HG03280 (cell line): Measurements from ENCODE around the gene SHC2.
"Not testable (repeated sequence)": the region's sequence is repeated elsewhere in the genome, so short reads cannot be mapped to it uniquely, and the experiment has no call there.

Source experiments
- ATAC-seq: cut with Tn5 transposase; IDR thresholded peaks from one replicate; pipeline ENCODE4 v1.9.1; 2021; ENCODE audit warnings: mild to moderate bottlenecking, moderate library complexity; ENCODE audit not compliant: unreplicated experiment

Gene SHC2

DNA sequence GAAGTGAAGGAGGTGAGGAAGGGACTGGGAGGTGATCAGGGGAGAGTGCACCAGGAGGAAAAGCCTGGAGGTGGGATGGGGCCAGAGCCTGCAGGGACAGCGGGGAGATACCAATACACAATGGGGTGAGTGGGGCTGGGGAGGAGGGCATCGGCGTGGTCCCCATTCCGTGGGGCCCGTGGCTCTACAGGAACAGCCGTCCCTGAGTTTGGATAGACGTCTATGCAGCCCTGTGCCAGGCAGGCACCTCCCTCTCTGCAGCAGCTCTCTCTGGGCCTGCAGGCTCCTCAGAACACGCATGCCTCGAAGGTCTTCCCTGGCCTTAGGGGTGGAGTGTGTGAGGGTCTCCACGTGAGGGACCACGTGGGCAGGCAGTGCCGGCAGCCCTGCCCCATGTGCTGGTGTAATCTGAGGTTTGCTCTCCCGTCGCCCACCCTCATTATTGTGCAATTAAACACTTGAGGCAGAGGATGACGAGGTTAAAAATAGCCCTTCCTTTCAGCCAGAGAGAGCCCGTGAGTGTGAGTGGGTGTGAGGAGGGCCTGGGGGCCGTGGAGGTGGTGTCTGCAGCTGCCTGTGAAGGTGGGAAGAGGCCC lies 68.4 kb downstream of the SHC2 start:
- no peak for ATAC-seq

DNA sequence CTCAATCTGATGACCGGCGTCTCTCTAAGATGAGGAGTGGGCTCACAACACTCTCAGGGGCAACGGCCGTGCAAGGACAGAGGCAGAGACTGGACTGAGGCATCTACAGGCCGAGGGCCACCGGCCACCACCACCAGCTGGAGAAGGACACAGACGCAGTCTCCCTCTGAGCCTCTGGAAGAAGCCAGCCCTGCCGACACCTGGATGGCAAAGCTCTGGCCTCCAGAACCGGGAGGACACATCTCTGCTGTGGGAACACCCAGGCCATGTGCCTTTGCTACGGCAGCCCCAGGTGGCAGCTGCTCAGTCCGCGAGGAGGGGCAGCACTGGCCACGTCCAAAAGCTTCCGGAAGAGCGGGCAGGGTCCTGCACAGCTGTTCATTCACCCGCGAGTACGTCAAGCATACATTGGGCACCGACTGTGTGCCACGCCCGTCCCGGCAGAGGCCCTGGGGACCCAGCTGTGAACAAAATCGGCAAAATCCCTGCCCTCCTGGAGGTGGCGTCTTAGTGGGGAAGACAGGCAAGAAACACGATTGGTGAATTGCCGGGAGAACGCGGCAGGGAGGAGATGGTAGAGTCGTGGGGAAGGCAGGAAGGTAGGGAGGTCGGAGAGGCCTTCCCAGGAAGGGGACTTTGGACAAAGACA lies 69.0 kb downstream of the SHC2 start:
- no peak for ATAC-seq

DNA sequence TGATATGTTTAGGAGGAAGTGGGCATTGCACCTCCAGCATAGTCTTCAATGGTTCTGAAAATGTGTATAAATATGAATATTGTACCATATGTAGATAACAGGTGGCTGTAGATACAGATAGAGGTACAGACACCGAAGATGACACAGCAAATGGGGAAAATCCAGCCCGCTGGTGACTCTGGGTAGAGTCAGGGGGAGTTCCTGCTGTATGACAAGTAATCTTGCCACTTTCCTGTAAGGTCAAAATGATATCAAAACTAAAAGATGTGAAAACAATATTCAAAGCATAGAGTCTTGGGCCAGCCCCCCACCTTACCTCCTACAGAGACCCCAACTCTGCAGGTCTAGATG lies 69.7 kb downstream of the SHC2 start:
- ATAC-seq = no peak

DNA sequence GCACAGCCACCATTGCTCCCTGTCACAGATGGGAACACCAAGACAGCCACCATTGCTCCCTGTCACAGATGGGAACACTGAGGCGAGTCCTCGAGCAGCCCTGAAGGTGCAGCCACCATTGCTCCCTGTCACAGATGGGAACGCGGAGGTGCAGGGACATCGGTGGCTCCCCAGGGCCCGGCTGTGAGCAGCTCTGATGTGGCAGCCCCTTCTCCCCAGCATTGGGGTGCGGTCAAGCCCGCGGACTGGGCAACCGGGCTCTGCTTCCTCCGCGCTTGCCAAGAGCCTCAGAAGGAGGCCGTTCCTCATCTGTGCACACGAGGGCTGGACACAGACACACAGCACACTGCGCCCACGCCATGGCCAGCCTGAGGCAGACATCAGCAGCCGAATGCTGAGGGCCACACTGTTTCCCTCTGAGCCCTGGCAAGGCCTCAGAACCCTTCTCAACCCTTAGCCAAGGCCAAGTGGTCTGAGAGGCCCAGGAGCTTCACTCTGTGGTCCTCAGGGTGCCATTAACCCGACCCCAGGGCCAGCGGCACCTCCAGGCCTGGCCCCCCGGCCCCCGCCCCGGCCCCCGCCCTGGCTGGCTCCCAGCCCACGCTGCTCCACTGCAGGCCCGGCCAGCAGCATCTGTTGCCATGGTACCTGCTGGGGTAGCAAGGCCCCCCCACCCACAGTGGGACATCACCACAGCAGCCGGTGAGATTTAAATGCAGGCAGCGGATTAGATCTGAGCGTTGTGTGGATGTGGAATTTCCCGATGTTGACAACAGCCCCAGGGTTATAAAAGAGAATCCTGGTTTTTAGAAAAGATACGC lies 70.2 kb downstream of the SHC2 start:
- ATAC-seq = no peak

DNA sequence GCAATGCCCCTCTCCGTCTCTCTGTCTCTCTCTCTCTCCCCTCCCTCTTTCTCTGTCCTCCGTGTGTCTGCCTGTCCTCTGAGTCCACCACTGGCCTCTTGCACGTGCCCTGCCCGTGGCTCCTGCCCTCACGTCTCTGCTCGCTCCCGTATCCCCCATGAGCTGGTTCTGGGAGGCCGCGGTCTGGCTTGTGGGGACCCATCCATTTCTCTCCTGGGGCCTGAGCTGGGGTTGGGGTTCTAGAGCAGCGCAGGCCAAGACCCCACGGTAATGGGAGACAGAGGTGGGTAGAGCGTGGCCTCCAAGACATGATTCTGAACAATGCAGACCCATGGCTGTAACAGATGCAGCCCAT lies 70.9 kb downstream of the SHC2 start:
- no peak for ATAC-seq

DNA sequence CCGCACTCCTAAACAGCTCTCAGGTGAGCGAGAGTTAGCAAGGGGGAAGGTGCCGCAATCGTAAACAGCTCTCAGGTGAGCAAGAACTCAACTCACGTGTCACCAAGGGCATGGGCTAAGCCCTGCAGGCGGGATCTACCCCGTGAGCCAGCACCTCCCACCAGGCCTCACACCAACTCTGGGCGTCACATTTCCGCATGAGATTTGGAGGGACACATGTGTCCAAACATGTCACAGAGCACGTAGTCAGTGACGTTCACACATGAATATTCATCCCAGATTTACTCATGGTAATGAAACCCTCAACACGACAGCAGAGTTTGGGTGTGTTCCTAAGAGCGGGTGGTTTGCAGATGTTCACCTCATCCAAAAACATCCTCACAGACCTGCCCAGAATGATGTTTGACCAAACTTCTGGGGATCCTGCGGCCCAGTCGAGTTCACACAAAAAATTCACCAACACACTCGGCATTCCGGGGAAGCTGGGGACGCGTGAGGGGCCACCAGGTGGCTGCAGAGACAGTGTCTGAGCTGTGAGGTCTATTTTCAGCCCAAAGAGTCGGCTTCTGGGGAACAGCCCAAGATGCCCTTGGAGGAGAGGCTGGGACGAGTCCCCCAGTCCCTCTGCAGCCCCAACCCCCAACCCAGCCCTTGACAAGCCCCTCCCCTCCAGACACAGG lies 71.4 kb downstream of the SHC2 start:
- ATAC-seq = no peak

DNA sequence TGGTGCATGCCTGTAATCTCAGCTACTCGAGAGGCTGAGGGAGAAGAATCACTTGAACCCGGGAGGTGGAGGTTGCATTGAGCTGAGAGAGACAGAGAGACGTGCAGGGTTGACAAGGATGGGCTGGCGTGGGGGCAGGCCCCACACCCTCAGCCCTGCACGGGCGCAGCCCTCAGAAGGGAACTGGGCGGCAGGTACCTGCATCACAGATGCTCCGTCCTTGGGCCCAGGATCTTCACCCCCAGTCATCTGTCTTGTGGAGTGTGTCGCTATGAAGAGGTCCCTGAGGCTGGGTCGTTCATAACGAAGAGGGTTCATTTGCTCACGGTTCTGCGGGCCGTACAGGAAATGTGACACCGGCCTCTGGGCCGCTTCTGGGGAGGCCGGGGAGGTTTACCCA lies 72.1 kb downstream of the SHC2 start:
- ATAC-seq = no peak

DNA sequence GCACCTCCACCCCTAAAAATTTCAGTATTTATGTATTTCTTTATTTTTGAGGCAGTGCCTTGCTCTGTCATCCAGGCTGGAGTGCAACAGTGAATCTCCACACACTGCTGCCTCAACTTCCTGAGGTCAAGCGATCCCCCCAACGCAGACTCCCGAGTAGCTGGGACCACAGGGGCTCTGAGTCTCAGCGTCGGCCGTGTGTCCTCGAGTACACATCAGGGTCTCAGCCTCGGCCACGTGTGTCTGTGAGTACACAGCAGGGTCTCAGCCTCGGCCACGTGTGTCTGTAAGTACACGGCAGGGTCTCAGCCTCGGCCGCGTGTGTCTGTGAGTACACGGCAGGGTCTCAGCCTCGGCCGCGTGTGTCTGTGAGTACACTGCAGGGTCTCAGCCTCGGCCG lies 73.1 kb downstream of the SHC2 start:
- no peak for ATAC-seq

DNA sequence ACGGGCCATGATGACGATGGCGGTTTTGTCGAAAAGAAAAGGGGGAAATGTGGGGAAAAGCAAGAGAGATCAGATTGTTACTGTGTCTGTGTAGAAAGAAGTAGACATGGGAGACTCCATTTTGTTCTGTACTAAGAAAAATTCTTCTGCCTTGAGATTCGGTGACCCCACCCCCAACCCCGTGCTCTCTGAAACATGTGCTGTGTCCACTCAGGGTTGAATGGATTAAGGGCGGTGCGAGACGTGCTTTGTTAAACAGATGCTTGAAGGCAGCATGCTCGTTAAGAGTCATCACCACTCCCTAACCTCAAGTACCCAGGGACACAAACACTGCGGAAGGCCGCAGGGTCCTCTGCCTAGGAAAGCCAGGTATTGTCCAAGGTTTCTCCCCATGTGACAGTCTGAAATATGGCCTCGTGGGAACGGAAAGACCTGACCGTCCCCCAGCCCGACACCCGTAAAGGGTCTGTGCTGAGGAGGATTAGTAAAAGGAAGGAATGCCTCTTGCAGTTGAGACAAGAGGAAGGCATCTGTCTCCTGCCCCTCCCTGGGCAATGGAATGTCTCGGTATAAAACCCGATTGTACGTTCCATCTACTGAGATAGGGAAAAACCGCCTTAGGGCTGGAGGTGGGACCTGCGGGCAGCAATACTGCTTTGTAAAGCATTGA lies 74.1 kb downstream of the SHC2 start:
- ATAC-seq = not testable (repeated sequence)

DNA sequence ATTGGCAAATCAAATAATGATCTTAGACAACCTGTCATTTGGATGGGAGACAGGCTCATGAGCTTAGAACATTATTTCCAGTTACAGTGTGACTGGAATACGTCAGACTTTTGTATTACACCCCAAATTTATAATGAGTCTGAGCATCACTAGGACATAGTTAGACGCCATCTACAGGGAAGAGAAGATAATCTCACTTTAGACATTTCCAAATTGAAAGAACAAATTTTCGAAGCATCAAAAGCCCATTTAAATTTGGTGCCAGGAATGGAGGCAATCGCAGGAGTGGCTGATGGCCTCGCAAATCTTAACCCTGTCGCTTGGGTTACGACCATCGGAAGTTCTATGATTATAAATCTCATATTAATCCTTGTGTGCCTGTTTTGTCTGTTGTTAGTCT lies 74.6 kb downstream of the SHC2 start:
- not testable (repeated sequence) for ATAC-seq

DNA sequence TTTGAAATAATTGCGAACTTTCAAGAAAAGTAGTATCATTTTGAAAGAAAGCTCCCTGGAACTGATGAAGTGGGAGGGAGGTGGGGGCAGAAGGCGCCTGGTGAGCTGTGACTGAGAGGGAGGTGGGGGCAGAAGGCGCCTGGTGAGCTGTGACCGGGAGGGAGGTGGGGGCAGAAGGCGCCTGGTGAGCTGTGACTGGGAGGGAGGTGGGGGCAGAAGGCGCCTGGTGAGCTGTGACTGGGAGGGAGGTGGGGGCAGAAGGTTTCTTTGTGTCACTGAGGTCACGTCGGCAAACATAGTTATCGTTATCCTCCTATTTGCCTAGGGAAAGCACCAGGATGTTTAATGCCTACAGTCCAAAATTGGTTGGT lies 76.0 kb downstream of the SHC2 start:
- no peak for ATAC-seq

DNA sequence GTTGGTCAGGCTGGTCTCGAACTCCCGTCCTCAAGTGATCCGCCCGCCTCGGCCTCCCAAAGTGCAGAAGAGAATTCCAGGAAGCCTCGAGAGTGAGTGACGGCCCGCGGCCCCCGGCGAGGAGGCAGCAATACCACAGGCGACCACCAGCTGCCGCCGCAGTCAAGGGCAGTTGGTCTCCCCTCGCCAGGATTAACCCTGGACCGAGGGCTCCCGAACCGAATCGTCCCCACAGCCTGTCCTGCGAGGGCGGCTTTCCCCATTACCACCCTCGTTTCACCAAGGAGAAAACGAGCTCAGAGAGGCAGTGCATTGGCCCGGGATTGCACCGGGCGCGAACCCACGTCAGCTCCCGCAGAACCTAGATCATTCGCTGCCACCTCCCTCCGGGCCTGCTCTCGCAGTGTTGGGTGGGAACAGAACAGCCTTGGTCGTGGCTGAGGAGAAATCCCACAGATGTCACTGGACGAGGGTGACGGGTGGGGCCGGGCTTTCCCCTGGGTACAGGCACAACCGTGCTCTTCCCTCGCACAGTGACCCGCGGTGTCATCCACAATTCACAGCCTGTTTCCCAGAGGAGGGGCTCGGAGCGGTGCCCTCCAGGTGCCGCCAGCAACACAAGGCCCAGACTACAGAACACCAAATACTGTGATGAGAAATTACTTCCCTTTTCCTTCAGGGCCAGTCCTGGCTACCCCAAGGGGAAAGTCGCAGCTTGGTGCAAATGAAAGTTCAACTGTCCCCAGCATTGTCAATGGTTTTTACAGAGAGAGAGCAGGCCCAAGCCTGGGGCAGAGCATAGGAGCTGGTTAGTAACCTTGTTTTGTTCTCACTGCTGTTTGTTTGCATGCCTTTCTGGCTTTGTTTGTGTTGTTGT lies 76.7 kb downstream of the SHC2 start:
- ATAC-seq = no peak

DNA sequence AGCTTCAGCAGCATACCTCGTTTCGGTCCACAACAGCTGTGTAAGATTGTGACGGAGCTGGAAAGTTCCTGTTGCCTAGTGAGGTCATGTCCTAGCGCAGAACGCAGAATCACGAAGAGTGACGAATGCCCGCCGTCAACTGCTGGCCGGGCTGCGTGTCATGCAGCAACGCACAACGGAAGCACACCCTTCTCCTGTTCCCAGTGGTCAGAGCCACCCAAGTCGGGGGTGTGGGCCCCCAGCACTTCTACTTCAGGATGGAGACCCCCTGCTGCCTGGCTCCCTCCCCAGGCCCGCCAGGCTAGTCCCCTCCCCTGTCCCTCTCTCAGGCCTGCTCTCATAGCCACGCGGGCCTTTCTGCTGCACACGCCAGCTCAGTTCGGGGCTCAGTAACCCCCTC lies 77.8 kb downstream of the SHC2 start:
- ATAC-seq = no peak

DNA sequence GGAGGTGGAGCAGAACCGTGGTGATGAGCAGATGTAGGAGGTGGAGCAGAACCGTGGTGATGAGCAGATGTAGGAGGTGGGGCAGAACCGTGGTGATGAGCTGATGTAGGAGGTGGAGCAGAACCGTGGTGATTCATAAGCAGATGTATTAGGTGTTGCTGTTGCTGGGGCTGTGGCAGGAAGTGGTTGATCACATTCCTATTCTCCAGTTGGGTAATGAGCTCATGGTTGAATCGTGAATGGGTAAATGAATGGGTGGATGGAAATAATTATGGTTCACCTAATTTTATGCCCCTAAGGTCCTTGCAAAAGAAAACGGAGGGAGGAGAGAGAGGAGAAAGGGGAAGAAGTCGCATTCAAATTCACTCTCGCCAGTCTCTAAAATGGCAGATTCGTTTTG lies 78.3 kb downstream of the SHC2 start:
- ATAC-seq = not testable (repeated sequence)

DNA sequence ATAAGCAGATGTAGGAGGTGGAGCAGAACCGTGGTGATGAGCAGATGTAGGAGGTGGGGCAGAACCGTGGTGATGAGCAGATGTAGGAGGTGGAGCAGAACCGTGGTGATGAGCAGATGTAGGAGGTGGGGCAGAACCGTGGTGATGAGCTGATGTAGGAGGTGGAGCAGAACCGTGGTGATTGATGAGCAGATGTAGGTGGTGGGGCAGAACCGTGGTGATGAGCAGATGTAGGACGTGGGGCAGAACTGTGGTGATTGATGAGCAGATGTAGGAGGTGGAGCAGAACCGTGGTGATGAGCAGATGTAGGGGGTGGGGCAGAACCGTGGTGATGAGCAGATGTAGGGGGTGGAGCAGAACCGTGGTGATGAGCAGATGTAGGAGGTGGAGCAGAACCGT lies 78.9 kb downstream of the SHC2 start:
- not testable (repeated sequence) for ATAC-seq

DNA sequence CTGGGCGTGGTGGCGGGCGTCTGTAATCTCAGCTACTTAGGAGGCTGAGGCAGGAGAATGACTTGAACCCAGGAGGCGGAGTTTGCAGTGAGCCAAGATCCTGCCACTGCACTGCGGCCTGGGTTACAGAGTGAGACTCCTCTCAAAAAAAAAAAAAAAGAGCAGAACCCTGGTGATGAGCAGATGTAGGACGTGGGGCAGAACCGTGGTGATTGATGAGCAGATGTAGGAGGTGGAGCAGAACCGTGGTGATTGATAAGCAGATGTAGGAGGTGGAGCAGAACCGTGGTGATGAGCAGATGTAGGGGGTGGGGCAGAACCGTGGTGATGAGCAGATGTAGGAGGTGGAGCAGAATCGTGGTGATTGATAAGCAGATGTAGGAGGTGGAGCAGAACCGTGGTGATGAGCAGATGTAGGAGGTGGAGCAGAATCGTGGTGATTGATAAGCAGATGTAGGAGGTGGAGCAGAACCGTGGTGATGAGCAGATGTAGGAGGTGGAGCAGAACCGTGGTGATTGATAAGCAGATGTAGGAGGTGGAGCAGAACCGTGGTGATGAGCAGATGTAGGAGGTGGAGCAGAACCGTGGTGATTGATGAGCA lies 80.1 kb downstream of the SHC2 start:
- ATAC-seq = not testable (repeated sequence)

DNA sequence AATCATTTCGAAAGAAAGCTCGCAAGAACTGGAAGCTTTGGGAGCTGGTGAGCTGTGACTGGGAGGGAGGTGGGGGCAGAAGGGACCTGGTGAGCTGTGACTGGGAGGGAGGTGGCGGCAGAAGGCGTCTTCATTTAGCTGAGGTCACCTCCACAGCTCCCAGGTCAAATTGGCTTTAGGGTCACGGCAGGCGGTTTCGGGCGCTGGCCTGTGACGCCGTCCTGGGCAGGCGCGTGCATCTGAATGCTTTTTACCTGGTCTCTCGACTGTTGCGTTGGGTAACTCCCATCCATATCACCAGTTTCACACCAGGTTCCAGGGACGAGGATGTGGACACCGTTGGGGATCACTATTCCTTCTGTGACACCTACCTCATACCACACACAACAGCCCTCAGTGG lies 81.0 kb downstream of the SHC2 start:
- no peak for ATAC-seq

DNA sequence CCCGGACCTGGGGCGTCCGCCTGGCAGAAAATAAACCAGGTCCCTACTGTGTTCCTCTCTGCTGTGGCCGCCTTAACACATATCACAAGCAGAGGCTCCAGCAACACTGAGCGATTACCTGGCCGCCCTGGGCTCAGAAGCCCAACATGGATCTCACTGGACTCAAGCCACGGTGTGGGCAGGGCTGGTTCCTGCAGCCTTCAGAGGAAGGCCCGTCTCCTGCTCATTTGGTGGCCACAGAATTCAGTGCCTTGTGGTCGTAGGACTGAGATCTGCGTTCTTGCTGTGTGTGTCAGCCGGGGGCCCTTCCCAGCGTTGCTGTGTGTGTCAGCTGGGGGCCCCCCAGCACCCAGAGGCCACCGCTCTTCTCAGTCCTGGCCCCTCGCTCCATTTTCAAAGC lies 82.1 kb downstream of the SHC2 start:
- ATAC-seq = no peak

DNA sequence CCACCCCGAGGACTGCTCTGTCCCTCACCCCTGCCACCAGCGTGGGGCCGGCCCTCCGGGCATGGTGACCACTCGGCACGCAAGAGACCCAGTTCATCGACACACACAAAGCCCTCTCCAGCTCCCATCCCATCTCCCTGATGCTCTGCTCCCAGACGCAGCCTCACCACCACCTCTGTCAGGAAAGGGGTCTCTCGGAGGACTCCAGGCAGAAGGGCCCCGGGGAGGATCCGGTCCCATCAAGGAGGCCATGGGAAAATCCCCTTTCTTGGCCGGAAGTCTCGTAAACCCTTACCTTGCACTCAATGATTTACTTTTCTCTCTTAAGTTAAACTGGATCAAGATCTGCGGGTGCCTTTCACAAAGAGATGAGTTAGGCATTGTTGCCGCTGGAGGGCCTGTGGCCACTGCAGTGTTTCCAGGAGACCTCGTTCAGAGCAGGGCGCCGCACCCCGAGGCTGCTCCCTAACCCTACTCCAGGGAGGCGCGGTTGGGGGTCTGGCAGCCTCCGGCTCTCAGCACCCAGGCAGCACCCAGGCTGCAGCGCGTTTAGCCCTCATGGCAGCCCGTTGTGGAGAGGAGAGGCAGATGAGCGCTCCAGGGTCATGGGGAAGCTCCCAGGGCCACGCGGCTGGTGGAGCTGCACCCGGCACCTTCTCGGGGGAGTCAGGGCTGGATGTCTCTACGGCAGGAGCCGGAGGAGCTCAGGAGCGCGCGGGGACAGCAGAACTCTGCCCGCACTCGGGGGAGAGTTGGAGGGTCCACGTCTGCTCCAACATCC lies 82.8 kb downstream of the SHC2 start:
- no peak for ATAC-seq
